ENCODE data around the gene ASMT.

- no peak for TF ChIP-seq POLR2A (IDR thresholded peaks at IDR 0.05)
- no peak for TF ChIP-seq EP300 (IDR thresholded peaks at IDR 0.05)
- TF ChIP-seq, protein P1, sequence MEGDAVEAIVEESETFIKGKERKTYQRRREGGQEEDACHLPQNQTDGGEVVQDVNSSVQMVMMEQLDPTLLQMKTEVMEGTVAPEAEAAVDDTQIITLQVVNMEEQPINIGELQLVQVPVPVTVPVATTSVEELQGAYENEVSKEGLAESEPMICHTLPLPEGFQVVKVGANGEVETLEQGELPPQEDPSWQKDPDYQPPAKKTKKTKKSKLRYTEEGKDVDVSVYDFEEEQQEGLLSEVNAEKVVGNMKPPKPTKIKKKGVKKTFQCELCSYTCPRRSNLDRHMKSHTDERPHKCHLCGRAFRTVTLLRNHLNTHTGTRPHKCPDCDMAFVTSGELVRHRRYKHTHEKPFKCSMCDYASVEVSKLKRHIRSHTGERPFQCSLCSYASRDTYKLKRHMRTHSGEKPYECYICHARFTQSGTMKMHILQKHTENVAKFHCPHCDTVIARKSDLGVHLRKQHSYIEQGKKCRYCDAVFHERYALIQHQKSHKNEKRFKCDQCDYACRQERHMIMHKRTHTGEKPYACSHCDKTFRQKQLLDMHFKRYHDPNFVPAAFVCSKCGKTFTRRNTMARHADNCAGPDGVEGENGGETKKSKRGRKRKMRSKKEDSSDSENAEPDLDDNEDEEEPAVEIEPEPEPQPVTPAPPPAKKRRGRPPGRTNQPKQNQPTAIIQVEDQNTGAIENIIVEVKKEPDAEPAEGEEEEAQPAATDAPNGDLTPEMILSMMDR (IDR thresholded peaks at IDR 0.05), result no peak
- no peak for TF ChIP-seq POLR2AphosphoS5 (IDR thresholded peaks at IDR 0.05)
Observed at GRCh38 chrX:1623691-1624090, 8.8 kb downstream of the ASMT start.
